Motor neuron (in vitro differentiated cells): ENCODE results near the gene ILF2. TPM values are rescaled to one million over a fixed set of nuclear protein-coding genes. Genes with fewer than 3 reads are reported as not detected.
A peak's percentile ranks its signal among the peaks of the same experiment; 100 is the strongest.

Experiments
- ATAC-seq, 8 experiments: fragments of 200-7000 bp; cut with Tn5 transposase; replicated peaks in 6 of 8; 2 replicates each; pipeline ENCODE4 v1.8.0; 2021; ENCODE audit warnings: mild to moderate bottlenecking in 8 of 8, moderate library complexity in 8 of 8
- H3K27ac ChIP-seq, 2 donors: fragments of 250-450 bp; sonication (Bioruptor Pico); 2 replicates each; pipeline ENCODE4 v1.9.0; 2021; ENCODE audit warnings: antibody characterized with exemption in 2 of 2, mild to moderate bottlenecking in 2 of 2, moderate library complexity in 1 of 2
- H3K4me1 ChIP-seq, 2 donors: fragments of 250-450 bp; sonication (Bioruptor Pico); replicated peaks in 1 of 2; 2 replicates each; pipeline ENCODE4 v1.6.1; 2021; ENCODE audit warnings: antibody characterized with exemption in 2 of 2, mild to moderate bottlenecking in 2 of 2, moderate library complexity in 1 of 2
- H3K4me3 ChIP-seq, 5 donors: fragments of 250-450 bp; sonication (Bioruptor Pico); 2 replicates each; pipeline ENCODE4 v1.9.0; 2021; ENCODE audit warnings: antibody characterized with exemption in 5 of 5, mild to moderate bottlenecking in 5 of 5, moderate library complexity in 4 of 5
- WGBS, 10 experiments: fragments of 450-650 bp; shearing (Covaris generic); methylation state at CpG; one replicate each; pipeline ENCODE4 v1.0.0; 2022; 5-methylcytosine and 5-hydroxymethylcytosine counted together
- in situ Hi-C, 9 experiments: fragments of 400-800 bp; cut with MboI; loops; one replicate each; pipeline ENCODE4 v1.15.0; 2021; ENCODE audit warnings: low sequenced_read_pairs in 9 of 9, low pct_unique_long_range_greater_than_20kb in 2 of 9; ENCODE audit not compliant: unreplicated experiment in 9 of 9
- total RNA-seq, 8 experiments: library from RNA; unstranded; fragments of 300-600 nt; gene quantifications; 2 replicates each; pipeline versions ENCODE4 v1.2.3 to v1.2.4, GENCODE V29; 2022

Gene ILF2
- total RNA-seq, 8 experiments from 2014 or later = 116 to 542 (median 228) TPM

- ATAC-seq = no peak
- H3K27ac ChIP-seq = no peak overlapping the region
- in situ Hi-C loops = no loop called here
- H3K4me3 ChIP-seq = no peak overlapping the region
- 40 to 90% (median 60%) methylated on average over 1 to 3 of the region's 5 CpGs; no CpG with 5 or more reads in 2 of the 10 experiments for WGBS, 10 experiments
- peaks cover 12 to 17% of the 10 kb centered on the region in 2 donors for H3K4me1 ChIP-seq
These were observed 53.9 kb downstream of the ILF2 start for GRCh38 chr1:153616917-153617311.

GRCh38 chr1:153616144-153616916 is 54.5 kb downstream of the ILF2 start, which contains the start of gene S100A14:
Gene S100A14, minus strand, starts transcription at chr1:153616325. Its CDS starts 467 bp downstream, at chr1:153615858.
- 60 to 74% (median 72%) methylated on average over 2 to 4 of the region's 10 CpGs; no CpG with 5 or more reads in 7 of the 10 experiments for WGBS, 10 experiments
- in situ Hi-C loops = no loop called here
- ATAC-seq = peak in 2 of 8 experiments; percentile 11
- H3K27ac ChIP-seq = no peak within 1 kb of the TSS
- H3K4me1 ChIP-seq = peaks cover 10 to 23% of the 10 kb centered on the region in 2 donors
- no peak within 1 kb of the TSS for H3K4me3 ChIP-seq

GRCh38 chr1:153615406-153615805 is 55.4 kb downstream of the ILF2 start:
- in situ Hi-C loops = no loop called here

GRCh38 chr1:153614906-153615305 is 55.9 kb downstream of the ILF2 start:
- 90 to 100% (median 100%) methylated on average over 1 to 4 of the region's 7 CpGs; no CpG with 5 or more reads in 7 of the 10 experiments for WGBS, 10 experiments
- H3K4me3 ChIP-seq = no peak overlapping the region
- no peak for ATAC-seq
- in situ Hi-C loops = no loop called here
- peaks cover 10 to 23% of the 10 kb centered on the region in 2 donors for H3K4me1 ChIP-seq
- no peak overlapping the region for H3K27ac ChIP-seq

More at GRCh38 chr1:153615406-153615805, 55.4 kb downstream of the ILF2 start:
- 50% methylated on average over 1 of the region's 2 CpGs; no CpG with 5 or more reads in 9 of the 10 experiments for WGBS, 10 experiments
- peaks cover 10 to 23% of the 10 kb centered on the region in 2 donors for H3K4me1 ChIP-seq
- no peak overlapping the region for H3K4me3 ChIP-seq
- no peak overlapping the region for H3K27ac ChIP-seq
- ATAC-seq = no peak

- H3K27ac ChIP-seq = no peak overlapping the region
- WGBS, 10 experiments = 33 to 100% (median 88%) methylated on average over 1 of the region's 2 CpGs; no CpG with 5 or more reads in 7 of the 10 experiments
- in situ Hi-C loops = no loop called here
These were observed 56.4 kb downstream of the ILF2 start for GRCh38 chr1:153614189-153614900.

GRCh38 chr1:153613406-153613805 is 57.4 kb downstream of the ILF2 start:
- ATAC-seq = no peak
- Histone ChIP-seq H3K4me1 (peaks cover 18 to 36% of the 10 kb centered on the region in 2 donors), H3K27ac (no peak overlapping the region), H3K4me3 (no peak overlapping the region)
- 83 to 100% (median 90%) methylated on average over 1 to 4 of the region's 5 CpGs; no CpG with 5 or more reads in 5 of the 10 experiments for WGBS, 10 experiments
- in situ Hi-C loops = no loop called here

More at GRCh38 chr1:153614189-153614900, 56.4 kb downstream of the ILF2 start:
- Histone ChIP-seq H3K4me3 (no peak overlapping the region), H3K4me1 (peaks cover 10 to 27% of the 10 kb centered on the region in 2 donors)
- ATAC-seq = no peak

- peak; percentile 13 to 65 (median 57) for ATAC-seq
- Histone ChIP-seq H3K4me3 (peak within 1 kb of the TSS in 2 of 5 donors; percentile 1 to 21), H3K27ac (no peak within 1 kb of the TSS), H3K4me1 (peaks cover 18 to 42% of the 10 kb centered on the region in 2 donors)
- in situ Hi-C loops = no loop called here
- 0 to 25% methylated on average over 1 to 3 of the region's 9 CpGs; no CpG with 5 or more reads in 8 of the 10 experiments for WGBS, 10 experiments
These were observed 58.0 kb downstream of the ILF2 start, which contains the start of gene S100A16 for GRCh38 chr1:153612755-153613331. Gene S100A16, minus strand, starts transcription at chr1:153613137. Its CDS starts 4,986 bp downstream, at chr1:153608151.

- ATAC-seq = peak in 6 of 8 experiments; percentile 1 to 30 (median 14)
- peaks cover 18 to 42% of the 10 kb centered on the region in 2 donors for H3K4me1 ChIP-seq
- in situ Hi-C loops = no loop called here
- no peak overlapping the region for H3K27ac ChIP-seq
- peak overlapping the region in 1 of 5 donors; percentile 21 for H3K4me3 ChIP-seq
- 0 to 41% (median 31%) methylated on average over 1 to 8 of the region's 11 CpGs; no CpG with 5 or more reads in 6 of the 10 experiments for WGBS, 10 experiments
These were observed 58.6 kb downstream of the ILF2 start for GRCh38 chr1:153612111-153612754.

Other genes starting within 250 kb of the ILF2 start
- not detected for gene S100A7, start 210.3 kb downstream of the ILF2 start, total RNA-seq
- 1,000 to 10,000 TPM in 1 of 8 experiments, 100 to 1,000 TPM in 2, 1 to 10 TPM in 4, under 1 TPM in 1; 0.49 to 2,482 (median 5.7) TPM for gene S100A6, start 135.0 kb downstream of the ILF2 start, total RNA-seq
- not detected for gene S100A5, start 130.1 kb downstream of the ILF2 start, total RNA-seq
- 1,000 to 10,000 TPM in 1 of 8 experiments, 10 to 100 TPM in 1, 1 to 10 TPM in 5, under 1 TPM in 1; 0.93 to 1,152 (median 3.7) TPM for gene S100A4, start 125.2 kb downstream of the ILF2 start, total RNA-seq
- gene S100A3, start 121.7 kb downstream of the ILF2 start, total RNA-seq = 1 to 10 TPM in 2 of 8 experiments, under 1 TPM in 3, not detected in 3; 0.36 to 4.1 (median 1.00) TPM
- 1 to 10 TPM in 4 of 8 experiments, under 1 TPM in 2, not detected in 2; 0.23 to 4.5 (median 1.5) TPM for gene S100A2, start 105.1 kb downstream of the ILF2 start, total RNA-seq
- 100 to 1,000 TPM in 1 of 8 experiments, 10 to 100 TPM in 1, 1 to 10 TPM in 6; 2.0 to 108 (median 7.0) TPM for gene S100A16, start 57.9 kb downstream of the ILF2 start, total RNA-seq
- gene S100A14, start 54.7 kb downstream of the ILF2 start, total RNA-seq = under 1 TPM in 5 of 8 experiments, not detected in 3; 0.11 to 0.66 (median 0.59) TPM
- gene S100A13, start 43.5 kb downstream of the ILF2 start, total RNA-seq = 100 to 1,000 TPM in 2 of 8 experiments, 10 to 100 TPM in 6; 44.1 to 224 (median 59.6) TPM
- gene S100A1, start 42.6 kb downstream of the ILF2 start, total RNA-seq = 1 to 10 TPM in 5 of 8 experiments, under 1 TPM in 3; 0.38 to 3.7 (median 1.5) TPM
- gene CHTOP, start 36.9 kb downstream of the ILF2 start, total RNA-seq = 100 to 1,000 TPM in 4 of 8 experiments, 10 to 100 TPM in 4; 29.9 to 136 (median 99.2) TPM
- 10 to 100 TPM; 36.1 to 93.5 (median 53.3) TPM for gene SNAPIN, start 12.3 kb downstream of the ILF2 start, total RNA-seq
- gene NPR1, start 7.7 kb upstream of the ILF2 start, total RNA-seq = under 1 TPM in 7 of 8 experiments, not detected in 1; 0.27 to 0.85 (median 0.64) TPM
- gene INTS3, start 57.1 kb upstream of the ILF2 start, total RNA-seq = 10 to 100 TPM; 33.0 to 70.4 (median 44.9) TPM
- 10 to 100 TPM in 5 of 8 experiments, 1 to 10 TPM in 3; 5.0 to 49.7 (median 15.3) TPM for gene SLC27A3, start 104.4 kb upstream of the ILF2 start, total RNA-seq